ENCODE data around the gene PMM1. TPM values are rescaled to one million over a fixed set of nuclear protein-coding genes. Genes with fewer than 3 reads are reported as not detected.
A peak's percentile ranks its signal among the peaks of the same experiment; 100 is the strongest.

PMM1 gene
- total RNA-seq, 2 experiments from 2014 or later = 35.3 to 35.6 TPM

- H3K4me3 Mint-ChIP-seq = no peak overlapping the region
- CTCF ChIA-PET = interaction anchor here (0.7 to 1.2 kb wide), 2 partner anchors 14 to 363 kb away, joined by 3 read pairs; partner anchors contain the start of gene POLR3H
- DNase-seq = peak; percentile 34
- H3K27me3 Mint-ChIP-seq (ENCODE audit: low read depth) = peaks cover 18% of the 10 kb centered on the region
- H3K9me3 Mint-ChIP-seq = no peaks in the 10 kb centered on the region
- no peak overlapping the region for H3K27ac Mint-ChIP-seq
- intact Hi-C loops (cut with micrococcal nuclease) = no loop called here
- H3K36me3 Mint-ChIP-seq (ENCODE audit: low read depth) = no peaks in the 10 kb centered on the region
- no peaks in the 10 kb centered on the region for H3K4me1 Mint-ChIP-seq (ENCODE audit: low read depth)
These were observed 32.0 kb downstream of the PMM1 start for GRCh38 chr22:41557401-41558240.

GRCh38 chr22:41556561-41556960 is 33.1 kb downstream of the PMM1 start:
- Mint-ChIP-seq H3K4me3 (no peak overlapping the region), H3K27ac (no peak overlapping the region), H3K36me3 (ENCODE audit: low read depth) (no peaks in the 10 kb centered on the region), H3K4me1 (ENCODE audit: low read depth) (no peaks in the 10 kb centered on the region), H3K9me3 (no peaks in the 10 kb centered on the region), H3K27me3 (ENCODE audit: low read depth) (peaks cover 18% of the 10 kb centered on the region)
- intact Hi-C loops (cut with micrococcal nuclease) = no loop called here
- CTCF ChIA-PET = interaction anchor here (1.2 kb wide), 1 partner anchor 13 kb away, joined by 3 read pairs; the partner anchor contains the start of gene POLR3H
- DNase-seq = no peak

DNA sequence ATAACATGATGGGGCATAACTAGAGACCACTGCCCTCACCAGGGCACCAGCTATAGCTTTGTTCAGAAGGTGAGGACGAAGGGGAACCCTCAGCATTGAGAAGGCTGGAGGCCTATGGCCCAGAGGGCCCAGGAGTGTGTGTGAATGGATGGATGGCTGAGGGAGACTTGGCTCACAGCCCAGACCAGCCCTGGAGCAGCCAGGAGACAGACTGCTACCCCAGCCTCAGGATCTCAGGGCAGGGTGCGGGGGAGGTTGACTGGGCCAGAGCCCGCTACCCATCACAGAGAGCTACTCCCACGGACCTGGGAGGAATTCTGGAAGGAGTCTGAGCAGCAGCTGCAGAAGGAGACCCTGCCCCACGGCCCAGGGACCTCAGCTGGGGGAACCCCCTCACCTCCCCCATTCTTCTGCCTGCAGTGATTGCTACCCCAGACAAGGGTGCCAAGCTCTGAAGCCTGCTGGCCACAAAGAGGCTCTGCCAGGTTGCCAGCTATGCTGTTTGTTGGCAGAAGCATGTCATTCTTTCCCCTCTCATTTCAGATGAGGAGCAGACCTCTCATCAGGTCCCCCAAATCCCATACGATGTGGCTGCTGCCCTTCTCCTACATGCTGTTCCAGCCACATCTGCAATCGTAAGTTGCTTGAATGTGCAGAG is 34.2 kb downstream of the PMM1 start:
- CTCF ChIA-PET = interaction anchor here (0.6 kb wide), 2 partner anchors 239 to 632 kb away, joined by 3 read pairs; no protein-coding TSS in a partner anchor
- H3K4me3 Mint-ChIP-seq = no peak overlapping the region
- no peaks in the 10 kb centered on the region for H3K36me3 Mint-ChIP-seq (ENCODE audit: low read depth)
- peaks cover 10% of the 10 kb centered on the region for H3K27me3 Mint-ChIP-seq (ENCODE audit: low read depth)
- no peak overlapping the region for H3K27ac Mint-ChIP-seq
- H3K9me3 Mint-ChIP-seq = no peaks in the 10 kb centered on the region
- no peak for DNase-seq
- intact Hi-C loops (cut with micrococcal nuclease) = no loop called here
- H3K4me1 Mint-ChIP-seq (ENCODE audit: low read depth) = no peaks in the 10 kb centered on the region

DNA sequence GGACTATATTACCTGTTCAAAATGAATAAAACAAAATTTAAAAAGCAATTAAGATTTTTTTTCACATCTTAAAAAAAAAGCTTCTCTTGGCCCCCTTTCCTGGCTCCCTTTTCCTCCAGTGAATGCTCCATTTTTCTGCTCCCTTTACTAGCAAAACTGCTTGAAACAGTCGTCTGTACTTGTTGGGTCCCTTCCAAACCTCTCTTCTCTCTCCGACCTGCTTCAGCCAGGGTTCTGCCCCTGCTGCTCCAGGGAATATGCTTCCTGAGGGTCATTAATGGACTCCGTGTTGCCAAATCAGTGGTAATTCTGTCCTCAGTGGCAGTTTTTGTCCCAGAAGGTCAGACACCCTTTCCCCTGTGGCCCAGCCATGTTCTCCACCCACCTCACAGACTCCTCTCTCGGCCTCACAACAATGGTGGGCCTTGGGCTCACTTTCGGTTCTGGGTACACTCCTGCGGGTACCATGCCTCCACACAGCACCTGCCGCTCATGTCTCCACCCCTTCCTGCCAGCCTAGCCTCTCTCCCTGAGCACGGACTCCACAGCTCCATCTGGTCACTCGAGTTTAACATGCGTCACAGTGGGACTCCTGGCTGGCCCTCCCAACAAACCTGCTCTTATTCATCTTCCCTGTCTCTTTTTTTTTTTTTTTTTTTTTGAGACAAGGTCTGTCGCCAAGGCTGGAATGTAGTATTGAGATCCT is 37.6 kb downstream of the PMM1 start:
- intact Hi-C loops (cut with micrococcal nuclease) = no loop called here
- H3K36me3 Mint-ChIP-seq (ENCODE audit: low read depth) = no peaks in the 10 kb centered on the region
- no peak overlapping the region for H3K4me3 Mint-ChIP-seq
- CTCF ChIA-PET = no interaction called here
- no peaks in the 10 kb centered on the region for H3K4me1 Mint-ChIP-seq (ENCODE audit: low read depth)
- no peaks in the 10 kb centered on the region for H3K9me3 Mint-ChIP-seq
- H3K27ac Mint-ChIP-seq = no peak overlapping the region
- DNase-seq = no peak
- peaks cover 3% of the 10 kb centered on the region for H3K27me3 Mint-ChIP-seq (ENCODE audit: low read depth)

DNA sequence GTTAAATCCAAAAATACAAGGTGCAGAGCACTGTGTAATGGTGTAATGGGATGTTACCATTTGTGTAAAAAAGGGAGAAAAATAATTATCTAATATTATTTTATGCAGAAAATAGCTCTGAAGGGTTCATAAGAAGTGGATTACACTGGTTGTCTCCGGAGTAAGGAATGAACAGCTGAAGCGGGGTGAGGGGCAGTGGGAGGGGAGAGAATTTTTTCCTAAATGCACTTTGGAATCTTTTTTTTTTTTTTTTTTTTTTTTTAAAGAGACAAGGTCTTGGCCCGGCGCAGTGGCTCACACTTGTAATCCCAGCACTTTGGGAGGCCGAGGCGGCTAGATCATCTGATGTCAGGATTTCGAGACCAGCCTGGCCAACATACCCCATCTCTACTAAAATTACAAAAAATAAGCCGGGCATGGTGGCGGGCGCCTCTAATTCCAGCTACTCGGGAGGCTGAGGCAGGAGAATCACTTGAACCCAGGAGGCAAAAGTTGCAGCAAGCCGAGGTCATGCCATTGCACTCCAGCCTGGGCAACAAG is 38.6 kb downstream of the PMM1 start:
- CTCF ChIA-PET = no interaction called here
- no peak for DNase-seq
- Mint-ChIP-seq H3K4me1 (ENCODE audit: low read depth) (no peaks in the 10 kb centered on the region), H3K9me3 (no peaks in the 10 kb centered on the region), H3K27ac (no peak overlapping the region), H3K36me3 (ENCODE audit: low read depth) (no peaks in the 10 kb centered on the region), H3K4me3 (no peak overlapping the region), H3K27me3 (ENCODE audit: low read depth) (no peaks in the 10 kb centered on the region)
- intact Hi-C loops (cut with micrococcal nuclease) = no loop called here

DNA sequence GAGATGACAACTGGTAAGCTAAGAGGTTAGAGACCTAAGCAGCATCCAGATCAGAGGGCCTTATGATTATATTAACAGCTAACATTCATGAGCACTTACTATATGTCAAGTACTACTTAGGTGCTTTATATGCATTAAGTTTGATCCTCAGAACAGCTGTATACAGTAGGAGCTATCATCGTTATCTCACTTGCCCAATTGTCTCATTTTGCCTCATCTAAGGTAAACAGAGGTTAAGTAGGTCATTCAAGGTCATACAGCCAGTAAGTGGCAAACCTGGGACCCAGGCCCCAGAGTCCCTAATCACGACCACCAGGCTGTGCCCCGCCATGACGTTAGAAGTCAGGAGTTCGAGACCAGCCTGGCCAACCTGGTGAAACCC is 40.8 kb downstream of the PMM1 start:
- Mint-ChIP-seq H3K27me3 (ENCODE audit: low read depth) (no peaks in the 10 kb centered on the region), H3K4me3 (no peak overlapping the region), H3K36me3 (ENCODE audit: low read depth) (peaks cover 1% of the 10 kb centered on the region), H3K4me1 (ENCODE audit: low read depth) (peaks cover 9% of the 10 kb centered on the region), H3K9me3 (no peaks in the 10 kb centered on the region), H3K27ac (no peak overlapping the region)
- CTCF ChIA-PET = interaction anchor here (0.6 kb wide), 1 partner anchor 64 kb away, joined by 3 read pairs; no protein-coding TSS in a partner anchor
- intact Hi-C loops (cut with micrococcal nuclease) = no loop called here
- DNase-seq = no peak

DNA sequence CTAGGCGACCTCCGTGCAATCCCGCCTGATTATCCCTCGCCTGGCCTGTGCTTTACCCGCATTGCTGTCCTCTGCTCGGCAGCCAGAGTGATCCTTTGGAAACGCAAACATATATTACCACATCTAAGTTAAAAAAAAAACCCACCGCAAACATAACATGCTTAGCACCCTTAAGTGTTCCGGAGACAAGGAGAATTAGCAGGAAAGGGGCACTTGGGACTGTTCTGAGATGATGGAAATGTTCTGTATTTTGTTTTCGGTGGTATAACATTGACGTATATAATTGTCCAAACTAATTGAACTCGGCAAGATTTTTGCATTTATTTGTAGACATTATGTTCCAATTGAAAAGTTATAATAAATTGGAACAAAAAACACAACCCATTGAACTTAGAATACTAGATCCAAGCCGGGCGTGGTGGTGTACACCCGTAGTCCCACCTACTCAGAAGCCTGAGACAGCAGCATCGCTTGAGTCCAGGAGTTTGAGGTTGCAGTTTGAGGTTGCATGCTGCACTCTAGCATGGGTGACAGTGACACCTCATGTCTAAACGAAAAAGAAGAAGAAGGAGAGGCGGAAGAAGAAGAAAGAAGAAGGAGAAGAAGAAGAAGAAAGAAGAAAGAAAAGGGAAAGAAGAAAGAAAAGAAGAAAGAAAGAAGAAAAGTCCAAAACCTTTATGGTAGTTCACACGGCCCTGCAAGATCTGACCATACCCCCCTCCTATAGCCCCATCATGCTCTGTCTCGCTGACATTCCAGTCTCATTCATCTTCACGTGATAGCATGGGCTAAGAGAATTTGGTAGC is 44.8 kb downstream of the PMM1 start:
- Mint-ChIP-seq H3K27me3 (ENCODE audit: low read depth) (no peaks in the 10 kb centered on the region), H3K36me3 (ENCODE audit: low read depth) (peaks cover 11% of the 10 kb centered on the region), H3K4me3 (peak overlapping the region; percentile 94), H3K4me1 (ENCODE audit: low read depth) (peaks cover 42% of the 10 kb centered on the region), H3K9me3 (no peaks in the 10 kb centered on the region), H3K27ac (peak overlapping the region; percentile 87)
- DNase-seq = no peak
- intact Hi-C loops (cut with micrococcal nuclease) = loop anchor here (1.0 to 5.0 kb wide), 6 partner anchors 44 to 260 kb away; partner anchors contain the start of genes DESI1, PHF5A, PMM1 and TOB2
- CTCF ChIA-PET = interaction anchor here (0.6 to 1.2 kb wide), 2 partner anchors 22 to 40 kb away, joined by 3 read pairs; no protein-coding TSS in a partner anchor

GRCh38 chr22:41543854-41544670 is 45.6 kb downstream of the PMM1 start, which contains the start of gene POLR3H:
TSS of gene POLR3H (minus strand) at chr22:41544470. CDS start at chr22:41544101, 369 bp downstream.
- H3K36me3 Mint-ChIP-seq (ENCODE audit: low read depth) = peaks cover 17% of the 10 kb centered on the region
- intact Hi-C loops (cut with micrococcal nuclease) = loop anchor here (1.0 to 5.0 kb wide), 6 partner anchors 45 to 259 kb away; partner anchors contain the start of genes DESI1, PHF5A, PMM1 and TOB2
- H3K4me1 Mint-ChIP-seq (ENCODE audit: low read depth) = peaks cover 43% of the 10 kb centered on the region
- CTCF ChIA-PET = interaction anchor here (1.1 to 1.5 kb wide), 5 partner anchors 11 to 53 kb away, joined by 3 to 10 read pairs (median 3); partner anchors contain the start of gene PMM1
- peak; percentile 97 for DNase-seq
- no peaks in the 10 kb centered on the region for H3K9me3 Mint-ChIP-seq
- H3K4me3 Mint-ChIP-seq = peak within 1 kb of the TSS; percentile 94
- peak within 1 kb of the TSS; percentile 87 for H3K27ac Mint-ChIP-seq
- no peaks in the 10 kb centered on the region for H3K27me3 Mint-ChIP-seq (ENCODE audit: low read depth)

GRCh38 chr22:41542224-41542623 is 47.4 kb downstream of the PMM1 start:
- Mint-ChIP-seq H3K27ac (peak overlapping the region; percentile 69), H3K4me1 (ENCODE audit: low read depth) (peaks cover 43% of the 10 kb centered on the region), H3K4me3 (peak overlapping the region; percentile 94), H3K27me3 (ENCODE audit: low read depth) (no peaks in the 10 kb centered on the region), H3K36me3 (ENCODE audit: low read depth) (peaks cover 17% of the 10 kb centered on the region), H3K9me3 (no peaks in the 10 kb centered on the region)
- CTCF ChIA-PET = interaction anchor here (0.6 kb wide), 1 partner anchor 184 kb away, joined by 3 read pairs; no protein-coding TSS in a partner anchor
- no peak for DNase-seq
- intact Hi-C loops (cut with micrococcal nuclease) = loop anchor here (5.0 kb wide), 1 partner anchor 95 kb away; the partner anchor contains the start of gene TOB2

- Mint-ChIP-seq H3K4me1 (ENCODE audit: low read depth) (peaks cover 43% of the 10 kb centered on the region), H3K27me3 (ENCODE audit: low read depth) (no peaks in the 10 kb centered on the region), H3K27ac (peak overlapping the region; percentile 69), H3K9me3 (no peaks in the 10 kb centered on the region), H3K4me3 (peak overlapping the region; percentile 20), H3K36me3 (ENCODE audit: low read depth) (peaks cover 17% of the 10 kb centered on the region)
- intact Hi-C loops (cut with micrococcal nuclease) = loop anchor here (5.0 kb wide), 1 partner anchor 94 kb away; the partner anchor contains the start of gene TOB2
- CTCF ChIA-PET = interaction anchor here (0.9 to 1.1 kb wide), 2 partner anchors 23 to 131 kb away, joined by 3 read pairs; no protein-coding TSS in a partner anchor
- DNase-seq = no peak
These were observed 48.2 kb downstream of the PMM1 start for GRCh38 chr22:41541484-41541883.
